ENCODE data around the gene CDCA3. TPM values are rescaled to one million over a fixed set of nuclear protein-coding genes. Genes with fewer than 3 reads are reported as not detected.

The CDCA3 gene
- total RNA-seq, 1 experiment from 2014 or later, result 61.8 TPM

GRCh38 chr12:6828781-6829535 lies 22.1 kb downstream of the CDCA3 start:
- ChIA-PET POLR2A (interaction anchor here (0.6 to 1.9 kb wide), 6 partner anchors 18 to 378 kb away, joined by 3 to 7 read pairs (median 3); partner anchors contain the start of genes CDCA3 and PTMS), CTCF (interaction anchor here (0.5 to 8.9 kb wide), 8 partner anchors 23 to 203 kb away, joined by 3 to 110 read pairs (median 4); partner anchors contain the start of genes COPS7A, LAG3, MLF2 and PTMS)
- ATAC-seq (peak; percentile 40), DNase-seq (ENCODE audit: low spot score) (peak; percentile 72)
- Mint-ChIP-seq H3K9me3 (no peaks in the 10 kb centered on the region), H3K27me3 (ENCODE audit: low read depth) (peaks cover 25% of the 10 kb centered on the region), H3K27ac (peak overlapping the region; percentile 94), H3K4me3 (peak overlapping the region; percentile 99), H3K4me1 (peaks cover 41% of the 10 kb centered on the region), H3K36me3 (peaks cover 31% of the 10 kb centered on the region)
- TF ChIP-seq ZNF263 (CRISPR knock-in tag; IDR thresholded peaks at IDR 0.05; ENCODE audit: low read depth) (no peak), SMAD3 (CRISPR knock-in tag; IDR thresholded peaks at IDR 0.05; ENCODE audit: borderline replicate concordance) (no peak), SP1 (CRISPR knock-in tag; conservative IDR thresholded peaks at IDR 0.05) (peak; percentile 60; the same call in 1 of the 2 replicates), USF1 (CRISPR knock-in tag; IDR thresholded peaks at IDR 0.05) (0 out of 2 replicates have a peak, but pooled peaks have one; percentile 21), CREM (CRISPR knock-in tag; IDR thresholded peaks at IDR 0.05) (peak; percentile 50; the same call in 1 of the 2 replicates), SOX15 (CRISPR knock-in tag; IDR thresholded peaks at IDR 0.05) (no peak), TCF7 (CRISPR knock-in tag; IDR thresholded peaks at IDR 0.05; ENCODE audit: low read depth) (no peak), MXD4 (CRISPR knock-in tag; IDR thresholded peaks at IDR 0.05; ENCODE audit: borderline replicate concordance) (no peak), ZNF671 (CRISPR knock-in tag; IDR thresholded peaks at IDR 0.05) (no peak), ZNF138 (CRISPR knock-in tag; conservative IDR thresholded peaks at IDR 0.05) (no peak), TEAD1 (CRISPR knock-in tag; IDR thresholded peaks at IDR 0.05) (no peak), ZNF232 (CRISPR knock-in tag; IDR thresholded peaks at IDR 0.05) (no peak; the same call in 1 of the 2 replicates), GABPB1 (CRISPR knock-in tag; IDR thresholded peaks at IDR 0.05) (0 out of 2 replicates have a peak, but pooled peaks have one; percentile 18), ATF6 (CRISPR knock-in tag; IDR thresholded peaks at IDR 0.05) (no peak), KAT7 (CRISPR knock-in tag; IDR thresholded peaks at IDR 0.05; ENCODE audit: borderline replicate concordance) (no peak), NFATC4 (CRISPR knock-in tag; IDR thresholded peaks at IDR 0.05) (no peak), MAX (CRISPR knock-in tag; IDR thresholded peaks at IDR 0.05) (peak; percentile 61), CBFB (CRISPR knock-in tag; IDR thresholded peaks at IDR 0.05; ENCODE audit: low read depth) (no peak), RORB (CRISPR knock-in tag; IDR thresholded peaks at IDR 0.05) (no peak), NFYB (CRISPR knock-in tag; conservative IDR thresholded peaks at IDR 0.05; ENCODE audit: low read depth) (peak; percentile 21), MYBL2 (CRISPR knock-in tag; IDR thresholded peaks at IDR 0.05) (peak; percentile 15; the same call in 1 of the 2 replicates), FOXP1 (CRISPR knock-in tag; IDR thresholded peaks at IDR 0.05; ENCODE audit: borderline replicate concordance) (peak; percentile 7; the same call in 1 of the 2 replicates), TEAD4 (CRISPR knock-in tag; IDR thresholded peaks at IDR 0.05) (no peak), ZNF532 (CRISPR knock-in tag; IDR thresholded peaks at IDR 0.05; ENCODE audit: borderline replicate concordance) (no peak), ZMAT4 (CRISPR knock-in tag; IDR thresholded peaks at IDR 0.05) (0 out of 2 replicates have a peak, but pooled peaks have one; percentile 6), RELA (CRISPR knock-in tag; IDR thresholded peaks at IDR 0.05; ENCODE audit: borderline replicate concordance) (no peak), ZNF121 (CRISPR knock-in tag; IDR thresholded peaks at IDR 0.05) (no peak), ZBTB21 (CRISPR knock-in tag; IDR thresholded peaks at IDR 0.05; ENCODE audit: borderline replicate concordance) (no peak), ETV6 (CRISPR knock-in tag; IDR thresholded peaks at IDR 0.05) (no peak), ZNF317 (CRISPR knock-in tag; IDR thresholded peaks at IDR 0.05; ENCODE audit: borderline replicate concordance, low read depth) (no peak)
